Heart right ventricle (tissue), 16 donors: ENCODE measurements around the gene SIRT4. TPM values are rescaled to one million over a fixed set of nuclear protein-coding genes. Genes with fewer than 3 reads are reported as not detected.
A peak's percentile ranks its signal among the peaks of the same experiment; 100 is the strongest.

ENCODE experiments used
- ATAC-seq, 8 donors: fragments of 200-7000 bp; cut with Tn5 transposase; one replicate each; pipeline ENCODE4 v1.9.1; 2020; ENCODE audit warnings: mild to moderate bottlenecking in 8 of 8, moderate library complexity in 8 of 8, moderate number of reproducible peaks in 1 of 8
- DNase-seq, 2 donors: peaks; one replicate each; pipeline ENCODE4 v3.0.0-alpha.2; 2020
- H3K27ac ChIP-seq, 10 donors: fragments of 200-600 bp; sonication (generic) in 2 of 10; one replicate each; pipeline versions ENCODE4 v1.5.0 to v1.8.0; 2020 to 2022; ENCODE audit warnings: mild to moderate bottlenecking in 3 of 10
- H3K27me3 ChIP-seq, 7 donors: fragments of 200-600 bp; one replicate each; pipeline ENCODE4 v1.8.0; 2021 to 2022; ENCODE audit warnings: mild to moderate bottlenecking in 2 of 7
- H3K36me3 ChIP-seq, 9 donors: fragments of 200-600 bp; sonication (generic) in 1 of 9; one replicate each; pipeline versions ENCODE4 v1.5.0 to v1.8.0; 2020 to 2022; ENCODE audit warnings: mild to moderate bottlenecking in 2 of 9
- H3K4me1 ChIP-seq, 9 donors: fragments of 200-600 bp; sonication (generic) in 1 of 9; one replicate each; pipeline versions ENCODE4 v1.5.0 to v1.8.0; 2020 to 2022; ENCODE audit warnings: mild to moderate bottlenecking in 4 of 9
- H3K4me3 ChIP-seq, 10 donors: fragments of 200-600 bp; sonication (generic) in 2 of 10; one replicate each; pipeline versions ENCODE4 v1.5.0 to v1.8.0; 2020 to 2022; ENCODE audit warnings: mild to moderate bottlenecking in 7 of 10, moderate library complexity in 2 of 10
- H3K9me3 ChIP-seq, 11 donors: fragments of 200-600 bp in 10 of 11; sonication (generic) in 2 of 11; one replicate each; pipeline versions ENCODE4 v1.5.0 to v1.8.0; 2013 to 2022; ENCODE audit warnings: mild to moderate bottlenecking in 2 of 11, control low read depth in 1 of 11, moderate library complexity in 1 of 11
- WGBS, 2 donors: extraction: QIAGEN DNeasy Blood & Tissue Kit; methylation state at CpG; one replicate each; pipeline ENCODE4 v1.1.7; 2013; ENCODE audit warnings: inconsistent platforms in 1 of 2; 5-methylcytosine and 5-hydroxymethylcytosine counted together
- intact Hi-C, 10 donors: fragments of 100-400 bp; cut with DNase I; formaldehyde crosslinking; loops; one replicate each; pipeline versions ENCODE4 v1.11.1 to v1.14.2; 2022
- polyA plus RNA-seq, 2 donors: library from polyadenylated mRNA; stranded (reverse); fragments of 200-250 nt; gene quantifications; one replicate each; pipeline ENCODE4 v1.2.3, GENCODE V29; 2013
- total RNA-seq, 10 donors: library from RNA; stranded (reverse); fragmentation: NEBNext Ultra II Directional in 3 of 10; extraction: Animal tissue kit (Norgen Biotek cat#: 25700) in 3 of 10; gene quantifications; one replicate each; pipeline versions ENCODE4 v1.2.1 to v1.2.4, GENCODE V29; 2021 to 2023
- TF ChIP-seq, protein P1 (sequence below), 9 donors: fragments of 200-600 bp; sonication (generic) in 2 of 9; IDR thresholded peaks; one replicate each; pipeline versions ENCODE4 v1.5.0 to v1.8.0; 2021 to 2022; ENCODE audit warnings: antibody characterized with exemption in 9 of 9, mild to moderate bottlenecking in 5 of 9, moderate library complexity in 1 of 9
- donor health status: Arrhythmogenic right ventricular cardiomyopathy.
- donor health status: ischemic (EF 13 %, LVEDD 7.1; RV severe dilation, severe dysfunction).
- donor health status: healthy with polysubstance abuse.
- donor health status: DM: no; HTN: yes; CAD: no.
- donor health status: DM: no; HTN: no; CAD: no.
- donor health status: ischemic (EF 25% LVEDD 6.9; RV normal size, moderate dysfunction).
- donor health status: ischemic (EF 25% LVEDD 5.7; RV mildly dilated, moderate dysfunction).
- donor health status: healthy.
- donor health status: DM: yes; HTN: yes; CAD: no.
- donor health status: Ischemic cardiomyopathy.
- donor health status: ischemic (EF 35%, LVEDD 5.7; RV mildly dilated, moderate dysfunction).
- donor health status: nonischemic (EF 11% LVEDD 7.7; RV severe dilation, severe dysfunction).
- donor health status: DM: yes; HTN: yes; CAD: no.
- donor health status: PGD.
- donor health status: ischemic (EF 29% LVEDD 5.4; RV normal size, mild dysfunction).
- donor health status: nonischemic (EF 23%, LVEDD 6.1; RV moderate dilation, normal function).

SIRT4 gene
- total and polyA plus RNA-seq, 12 donors = 2.8 to 9.0 (median 4.7) TPM

DNA sequence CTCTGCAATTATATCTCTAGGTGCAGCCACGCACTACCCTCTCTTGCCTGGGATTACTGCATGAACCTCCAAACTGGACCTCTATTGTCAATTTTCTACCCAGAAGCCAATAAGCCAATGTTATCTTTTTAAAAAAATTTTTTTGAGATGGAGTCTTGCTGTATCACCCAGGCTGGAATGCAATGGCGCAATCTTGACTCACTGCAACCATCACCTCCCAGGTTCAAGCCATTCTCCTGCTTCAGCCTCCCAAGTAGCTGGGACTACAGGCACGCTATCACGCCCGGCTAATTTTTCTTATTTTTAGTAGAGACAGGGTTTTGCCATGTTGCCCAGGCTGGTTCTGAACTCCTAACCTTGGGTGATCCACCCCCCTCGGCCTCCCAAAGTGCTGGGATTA lies 25.4 kb upstream of the SIRT4 start:
- no peak overlapping the region for H3K4me3 ChIP-seq
- TF ChIP-seq, protein P1, sequence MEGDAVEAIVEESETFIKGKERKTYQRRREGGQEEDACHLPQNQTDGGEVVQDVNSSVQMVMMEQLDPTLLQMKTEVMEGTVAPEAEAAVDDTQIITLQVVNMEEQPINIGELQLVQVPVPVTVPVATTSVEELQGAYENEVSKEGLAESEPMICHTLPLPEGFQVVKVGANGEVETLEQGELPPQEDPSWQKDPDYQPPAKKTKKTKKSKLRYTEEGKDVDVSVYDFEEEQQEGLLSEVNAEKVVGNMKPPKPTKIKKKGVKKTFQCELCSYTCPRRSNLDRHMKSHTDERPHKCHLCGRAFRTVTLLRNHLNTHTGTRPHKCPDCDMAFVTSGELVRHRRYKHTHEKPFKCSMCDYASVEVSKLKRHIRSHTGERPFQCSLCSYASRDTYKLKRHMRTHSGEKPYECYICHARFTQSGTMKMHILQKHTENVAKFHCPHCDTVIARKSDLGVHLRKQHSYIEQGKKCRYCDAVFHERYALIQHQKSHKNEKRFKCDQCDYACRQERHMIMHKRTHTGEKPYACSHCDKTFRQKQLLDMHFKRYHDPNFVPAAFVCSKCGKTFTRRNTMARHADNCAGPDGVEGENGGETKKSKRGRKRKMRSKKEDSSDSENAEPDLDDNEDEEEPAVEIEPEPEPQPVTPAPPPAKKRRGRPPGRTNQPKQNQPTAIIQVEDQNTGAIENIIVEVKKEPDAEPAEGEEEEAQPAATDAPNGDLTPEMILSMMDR (IDR thresholded peaks at IDR 0.05) = no peak
- DNase-seq (no peak), ATAC-seq (no peak)
- H3K9me3 ChIP-seq = no peaks in the 10 kb centered on the region
- no peaks in the 10 kb centered on the region for H3K4me1 ChIP-seq
- intact Hi-C loops = no loop called here
- no peak overlapping the region for H3K27ac ChIP-seq
- H3K36me3 ChIP-seq = no peaks in the 10 kb centered on the region
- 89 to 90% methylated on average over 6 of the region's 6 CpGs for WGBS, 2 donors
- H3K27me3 ChIP-seq = no peaks in the 10 kb centered on the region

DNA sequence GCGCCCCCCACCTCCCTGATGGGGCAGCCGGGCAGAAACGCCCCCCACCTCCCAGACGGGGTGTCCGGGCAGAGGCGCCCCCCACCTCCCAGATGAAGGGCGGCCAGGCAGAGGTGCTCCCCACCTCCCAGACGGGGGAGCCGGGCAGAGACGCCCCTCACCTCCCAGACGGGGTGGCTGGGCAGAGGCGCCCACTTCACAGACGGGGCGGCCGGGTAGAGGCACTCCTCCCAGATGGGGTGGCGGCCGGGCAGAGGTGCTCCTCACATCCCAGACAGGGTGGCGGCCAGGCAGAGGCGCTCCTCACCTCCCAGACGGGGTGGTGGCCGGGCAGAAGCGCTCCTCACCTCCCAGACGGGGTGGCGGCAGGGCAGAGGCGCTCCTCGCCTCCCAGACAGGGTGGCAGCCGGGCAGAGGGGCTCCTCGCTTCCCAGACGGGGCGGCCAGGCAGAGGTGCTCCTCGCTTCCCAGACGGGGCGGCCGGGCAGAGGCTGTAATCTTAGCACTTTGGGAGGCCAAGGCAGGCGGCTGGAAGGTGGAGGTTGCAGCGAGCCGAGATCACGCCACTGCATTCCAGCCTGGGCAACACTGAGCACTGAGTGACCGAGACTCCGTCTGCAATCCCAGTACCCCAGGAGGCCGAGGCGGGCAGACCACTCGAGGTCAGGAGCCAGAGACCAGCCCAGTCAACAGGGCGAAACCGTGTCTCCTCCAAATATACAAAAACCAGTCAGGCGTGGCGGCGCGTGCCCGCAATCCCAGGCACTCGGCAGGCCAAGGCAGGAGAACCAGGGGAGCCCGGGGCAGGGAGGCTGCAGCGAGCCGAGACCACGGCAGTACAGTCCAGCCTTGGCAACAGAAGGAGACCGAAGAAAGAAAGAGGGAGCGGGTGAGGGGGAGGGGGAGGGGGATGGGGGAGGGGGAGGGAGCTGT lies 23.7 kb upstream of the SIRT4 start:
- DNase-seq = no peak
- Histone ChIP-seq H3K27me3 (no peaks in the 10 kb centered on the region), H3K27ac (no peak overlapping the region), H3K4me3 (no peak overlapping the region), H3K36me3 (no peaks in the 10 kb centered on the region), H3K4me1 (no peaks in the 10 kb centered on the region), H3K9me3 (no peaks in the 10 kb centered on the region)
- WGBS, 2 donors = 96% methylated on average over 55 to 57 of the region's 57 CpGs
- peak in 1 of 8 donors; percentile 44 for ATAC-seq
- TF ChIP-seq, protein P1 (IDR thresholded peaks at IDR 0.05) = no peak
- intact Hi-C loops = no loop called here

DNA sequence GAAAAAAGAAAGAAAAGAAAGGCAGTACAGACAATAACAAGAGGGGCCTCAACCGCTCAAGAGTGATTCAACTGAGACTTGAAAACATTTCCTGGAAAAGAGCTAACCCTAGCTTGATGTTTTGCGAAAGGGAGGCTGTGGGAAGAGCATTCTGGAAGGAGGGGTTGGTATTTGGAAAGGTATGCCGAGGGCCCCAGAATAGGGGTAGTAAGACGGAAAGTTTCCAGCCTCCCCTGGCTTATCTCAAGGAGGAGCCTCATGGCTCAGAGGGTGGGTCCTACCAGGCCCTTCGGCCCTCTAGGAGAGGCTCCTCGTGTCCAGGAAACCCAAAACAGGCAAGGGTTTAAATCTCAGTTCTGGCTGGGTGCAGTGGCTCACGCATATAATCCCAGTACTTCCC lies 18.8 kb upstream of the SIRT4 start:
- no peak for DNase-seq
- H3K9me3 ChIP-seq = no peaks in the 10 kb centered on the region
- H3K4me3 ChIP-seq = no peak overlapping the region
- no peak overlapping the region for H3K27ac ChIP-seq
- no peaks in the 10 kb centered on the region for H3K27me3 ChIP-seq
- TF ChIP-seq, protein P1 (IDR thresholded peaks at IDR 0.05) = no peak
- intact Hi-C loops = no loop called here
- WGBS, 2 donors = 62 to 64% methylated on average over 7 of the region's 7 CpGs
- no peak for ATAC-seq
- H3K4me1 ChIP-seq = no peaks in the 10 kb centered on the region
- no peaks in the 10 kb centered on the region for H3K36me3 ChIP-seq

DNA sequence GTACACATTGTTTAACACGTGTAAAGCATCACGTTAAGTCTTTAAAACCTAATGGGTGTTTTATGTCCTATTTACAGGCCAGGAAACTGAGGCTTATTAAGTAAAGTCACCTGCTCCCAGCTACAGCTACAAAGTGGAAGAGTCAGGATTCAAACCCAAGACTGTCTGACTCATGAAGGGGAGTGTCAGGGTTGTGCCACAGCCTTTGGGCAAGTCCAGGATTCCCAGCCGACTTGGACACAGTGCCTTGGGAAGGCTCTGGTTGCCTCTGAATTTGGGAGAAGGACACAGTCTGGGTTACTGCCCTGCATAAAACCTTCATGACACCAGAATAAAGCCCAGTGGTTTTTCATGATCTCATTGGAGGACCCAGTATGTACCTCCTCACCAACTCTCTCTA lies 17.7 kb upstream of the SIRT4 start:
- no peak overlapping the region for H3K27ac ChIP-seq
- no peaks in the 10 kb centered on the region for H3K9me3 ChIP-seq
- DNase-seq = no peak
- no peaks in the 10 kb centered on the region for H3K36me3 ChIP-seq
- H3K27me3 ChIP-seq = no peaks in the 10 kb centered on the region
- TF ChIP-seq, protein P1 (IDR thresholded peaks at IDR 0.05) = no peak
- WGBS, 2 donors = 87 to 96% methylated on average over 3 of the region's 3 CpGs
- intact Hi-C loops = no loop called here
- H3K4me1 ChIP-seq = no peaks in the 10 kb centered on the region
- ATAC-seq = no peak
- H3K4me3 ChIP-seq = no peak overlapping the region
